Left ventricle myocardium inferior (tissue), 1 donor: Measurements from ENCODE around the gene CRADD. TPM values are rescaled to one million over a fixed set of nuclear protein-coding genes. Genes with fewer than 3 reads are reported as not detected.
A peak's percentile ranks its signal among the peaks of the same experiment; 100 is the strongest.
"Not testable (repeated sequence)": the region's sequence is repeated elsewhere in the genome, so short reads cannot be mapped to it uniquely, and the experiment has no call there.

Source experiments
- DNase-seq: peaks from one replicate; pipeline ENCODE4 v3.0.0-alpha.2; 2020
- H3K27ac ChIP-seq: fragments of 200-600 bp; replicated peaks from 2 replicates; pipeline ENCODE4 v1.8.0; 2021
- H3K27me3 ChIP-seq: fragments of 200-600 bp; 2 replicates; pipeline ENCODE4 v1.8.0; 2021; ENCODE audit warnings: low read depth
- H3K36me3 ChIP-seq: fragments of 200-600 bp; 2 replicates; pipeline ENCODE4 v1.8.0; 2021
- H3K4me1 ChIP-seq: fragments of 200-600 bp; 2 replicates; pipeline ENCODE4 v1.8.0; 2021
- H3K4me3 ChIP-seq: fragments of 200-600 bp; 2 replicates; pipeline ENCODE4 v1.8.0; 2021; ENCODE audit warnings: mild to moderate bottlenecking, moderate library complexity
- H3K9me3 ChIP-seq: fragments of 200-600 bp; replicated peaks from 2 replicates; pipeline ENCODE4 v1.8.0; 2021
- CTCF ChIP-seq: fragments of 200-600 bp; IDR thresholded peaks from 2 replicates; pipeline ENCODE4 v1.8.0; 2021; ENCODE audit warnings: antibody characterized with exemption, mild to moderate bottlenecking, borderline replicate concordance
- intact Hi-C: fragments of 100-400 bp; cut with micrococcal nuclease; formaldehyde crosslinking; loops from one replicate; pipeline ENCODE4 v1.11.0; 2022
- total RNA-seq: library from RNA; stranded (reverse); fragmentation: NEBNext Ultra II Directional; extraction: Animal tissue kit (Norgen Biotek cat#: 25700); gene quantifications from one replicate; pipeline ENCODE4 v1.2.1, GENCODE V29; 2021
- donor health status: DM: no; HTN: yes; CAD: no; lungs with severe emphysema.

Gene CRADD
- total RNA-seq, 1 donor from 2014 or later = 46.4 TPM

DNA sequence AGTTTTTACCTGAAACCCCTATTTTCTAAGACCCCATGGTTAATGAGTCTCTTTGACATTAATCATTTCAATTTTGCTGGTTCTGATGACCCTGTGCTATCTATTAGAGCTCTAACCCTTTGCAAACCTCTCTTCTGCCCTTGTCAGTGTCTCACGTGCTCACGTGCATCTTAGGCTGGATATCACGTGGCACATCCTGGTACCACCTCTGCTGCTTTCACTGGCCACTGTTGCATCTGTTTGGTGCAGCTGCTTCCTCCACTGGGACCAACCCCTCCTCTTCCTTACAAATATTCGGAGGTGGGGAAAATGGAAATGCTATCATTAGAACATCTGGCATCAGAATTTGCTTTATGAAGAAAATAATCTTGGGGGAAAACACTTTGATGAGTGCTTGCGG lies 119.6 kb downstream of the CRADD start:
- Histone ChIP-seq H3K36me3 (no peaks in the 10 kb centered on the region), H3K27me3 (no peaks in the 10 kb centered on the region), H3K27ac (no peak overlapping the region), H3K9me3 (no peaks in the 10 kb centered on the region), H3K4me1 (peaks cover 56% of the 10 kb centered on the region), H3K4me3 (no peak overlapping the region)
- TF ChIP-seq CTCF = no peak
- DNase-seq = no peak
- intact Hi-C loops = no loop called here

GRCh38 chr12:93798279-93799151 lies 121.3 kb downstream of the CRADD start:
- TF ChIP-seq CTCF = no peak
- Histone ChIP-seq H3K36me3 (no peaks in the 10 kb centered on the region), H3K27ac (no peak overlapping the region), H3K9me3 (no peaks in the 10 kb centered on the region), H3K4me1 (peaks cover 68% of the 10 kb centered on the region), H3K27me3 (no peaks in the 10 kb centered on the region), H3K4me3 (no peak overlapping the region)
- intact Hi-C loops = no loop called here
- no peak for DNase-seq

DNA sequence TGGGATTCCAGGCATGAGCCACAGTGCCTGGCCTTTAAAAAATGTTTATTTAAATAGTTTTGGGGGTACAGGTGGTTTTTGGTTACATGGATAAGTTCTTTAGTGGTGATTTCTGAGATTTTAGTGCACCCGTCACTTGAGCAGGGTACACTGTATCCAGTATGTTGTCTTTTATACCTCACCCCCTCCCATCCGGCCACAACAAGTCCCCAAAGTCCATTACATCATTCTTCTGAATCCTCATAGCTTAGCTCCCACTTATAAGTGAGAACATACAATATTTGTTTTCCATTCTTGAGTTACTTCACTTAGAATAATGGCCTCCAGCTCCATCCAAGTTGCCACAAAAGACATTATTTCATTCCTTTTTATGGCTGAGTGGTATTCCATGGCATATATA lies 124.5 kb downstream of the CRADD start:
- H3K9me3 ChIP-seq, H3K4me3 ChIP-seq, DNase-seq, intact Hi-C loops, H3K27me3 ChIP-seq, H3K36me3 ChIP-seq: not testable (repeated sequence)
- H3K4me1 ChIP-seq = peaks cover 65% of the 10 kb centered on the region
- H3K27ac ChIP-seq = peak overlapping the region; percentile 79

GRCh38 chr12:93802293-93802692 lies 125.1 kb downstream of the CRADD start:
- Histone ChIP-seq H3K27me3 (no peaks in the 10 kb centered on the region), H3K27ac (peak overlapping the region; percentile 79), H3K4me3 (no peak overlapping the region), H3K9me3 (no peaks in the 10 kb centered on the region), H3K36me3 (no peaks in the 10 kb centered on the region), H3K4me1 (peaks cover 62% of the 10 kb centered on the region)
- no peak for TF ChIP-seq CTCF
- intact Hi-C loops = no loop called here
- peak; percentile 36 for DNase-seq

GRCh38 chr12:93802698-93803423 lies 125.7 kb downstream of the CRADD start:
- Histone ChIP-seq H3K4me3 (peak overlapping the region; percentile 21), H3K36me3 (no peaks in the 10 kb centered on the region), H3K4me1 (peaks cover 62% of the 10 kb centered on the region), H3K27ac (peak overlapping the region; percentile 79), H3K9me3 (no peaks in the 10 kb centered on the region), H3K27me3 (no peaks in the 10 kb centered on the region)
- TF ChIP-seq CTCF = peak; percentile 46
- intact Hi-C loops = no loop called here
- no peak for DNase-seq

DNA sequence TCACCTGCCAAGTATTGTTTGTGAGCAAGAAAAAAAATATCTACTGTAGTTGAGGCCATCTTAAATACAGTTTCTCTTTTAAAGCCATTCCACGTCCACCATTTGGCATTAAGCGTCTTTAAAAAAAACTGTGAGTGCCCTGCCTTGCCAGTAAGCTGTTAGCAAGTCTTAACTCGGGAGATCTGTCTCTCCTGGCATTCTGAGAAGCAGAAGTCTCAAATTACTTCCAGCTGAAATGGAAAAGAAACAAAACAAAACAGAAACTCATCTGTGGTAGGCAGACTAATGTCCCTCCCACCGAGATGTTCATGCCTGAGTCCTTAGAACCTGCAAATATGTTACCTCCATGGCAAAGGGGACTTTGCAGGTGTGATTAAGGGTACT lies 126.2 kb downstream of the CRADD start:
- intact Hi-C loops = no loop called here
- peaks cover 60% of the 10 kb centered on the region for H3K4me1 ChIP-seq
- H3K27ac ChIP-seq = peak overlapping the region; percentile 79

More for the DNA sequence above, 126.2 kb downstream of the CRADD start:
- Histone ChIP-seq H3K27me3 (no peaks in the 10 kb centered on the region), H3K9me3 (no peaks in the 10 kb centered on the region), H3K4me3 (peak overlapping the region; percentile 21), H3K36me3 (no peaks in the 10 kb centered on the region)
- TF ChIP-seq CTCF = no peak
- DNase-seq = no peak
